Prostate gland (tissue), 2 donors: ENCODE measurements around the gene GASK1A.

Experiments used
- CTCF ChIP-seq, 4 experiments: fragments of 200-600 bp in 2 of 4; fragments of 450-650 bp in 2 of 4; sonication (generic) in 2 of 4; IDR thresholded peaks; 1 replicate in 3 of 4; 2 replicates in 1 of 4; pipeline ENCODE4 v1.5.1; 2016 to 2019; ENCODE audit warnings: antibody characterized with exemption in 4 of 4, mild to moderate bottlenecking in 2 of 4, moderate library complexity in 2 of 4
- POLR2AphosphoS5 ChIP-seq: sonication (generic); formaldehyde crosslinking; IDR thresholded peaks from one replicate; pipeline ENCODE4 v1.6.1; 2017; ENCODE audit warnings: antibody characterized with exemption

DNA sequence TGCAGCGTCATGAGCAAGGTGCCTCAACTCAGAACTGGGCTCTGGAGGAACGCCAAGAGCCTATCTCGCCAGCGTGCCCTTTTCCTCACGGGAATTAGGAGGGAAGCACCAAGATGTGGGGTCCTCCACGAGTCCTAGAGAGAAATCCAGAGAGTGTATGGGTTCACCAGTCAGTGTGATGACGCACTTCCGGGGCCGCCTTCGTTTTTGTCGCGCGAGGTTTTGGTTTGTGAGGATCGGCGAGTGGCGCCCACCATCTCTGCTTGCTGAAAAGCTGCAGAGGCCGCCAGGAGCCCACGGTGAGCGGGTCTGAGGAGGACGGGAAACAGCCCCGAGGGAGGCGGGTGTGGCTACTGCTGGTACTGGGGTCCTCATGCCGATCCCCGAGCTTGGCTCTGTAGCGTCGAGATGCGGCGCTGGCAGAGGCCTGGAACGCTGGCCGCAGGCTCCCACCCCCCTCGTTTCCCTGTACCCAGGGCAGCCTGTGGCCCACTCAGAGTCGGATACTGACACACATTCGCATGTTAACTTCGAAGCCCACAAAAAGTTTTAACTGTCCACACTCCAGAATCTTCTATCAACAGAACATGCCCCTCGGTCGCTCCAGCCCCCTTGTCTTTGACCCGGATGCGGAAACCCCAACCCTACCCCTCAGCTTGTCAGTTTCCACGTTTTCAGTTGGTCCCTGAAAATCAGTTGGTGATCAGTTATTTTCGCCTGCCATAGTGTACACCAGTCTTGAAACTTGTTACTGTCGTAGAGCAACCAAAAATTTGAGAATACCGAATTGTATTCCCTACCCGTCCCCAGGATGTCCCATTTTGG lies 42.7 kb upstream of the GASK1A start:
- TF ChIP-seq CTCF (IDR thresholded peaks at IDR 0.05) (no peak), POLR2AphosphoS5 (no peak)
